Stomach (tissue), 4 donors: ENCODE data around the gene PKN3.

Experiments used
- CTCF ChIP-seq, 7 experiments: fragments of 450-650 bp in 4 of 7; fragments of 200-600 bp in 3 of 7; sonication (generic) in 3 of 7; IDR thresholded peaks; one replicate each; pipeline ENCODE4 v1.5.1; 2016 to 2019; ENCODE audit warnings: antibody characterized with exemption in 7 of 7, control low read depth in 2 of 7, mild to moderate bottlenecking in 1 of 7
- POLR2A ChIP-seq, 4 donors: fragments of 450-650 bp; IDR thresholded peaks; one replicate each; pipeline ENCODE4 v1.6.1; 2016; ENCODE audit warnings: antibody characterized with exemption in 4 of 4, control low read depth in 2 of 4, mild to moderate bottlenecking in 1 of 4, moderate library complexity in 1 of 4

- no peak for TF ChIP-seq POLR2A (IDR thresholded peaks at IDR 0.05)
- no peak for TF ChIP-seq CTCF (IDR thresholded peaks at IDR 0.05)
Measured at GRCh38 chr9:128723352-128723865, 21.1 kb downstream of the PKN3 start.
